Fibroblast of lung (primary cell): ENCODE measurements around the gene PXMP2. TPM values are rescaled to one million over a fixed set of nuclear protein-coding genes. Genes with fewer than 3 reads are reported as not detected.
"Not testable (repeated sequence)": the region's sequence is repeated elsewhere in the genome, so short reads cannot be mapped to it uniquely, and the experiment has no call there.

Source experiments
- DNase-seq, 2 donors: peaks; one replicate each; pipeline versions ENCODE4 v3.0.0 to v3.0.0-alpha.2; 2010; ENCODE audit warnings: low read depth in 2 of 2
- H2AFZ ChIP-seq: 2 replicates; pipeline ENCODE4 v1.5.1; 2012; ENCODE audit warnings: low read length, control low read depth, inconsistent platforms
- H3K27ac ChIP-seq: 2 replicates; pipeline ENCODE4 v1.5.1; 2011; ENCODE audit warnings: low read length, control low read depth; ENCODE audit not compliant: insufficient read depth
- H3K27me3 ChIP-seq: 2 replicates; pipeline ENCODE4 v1.5.1; 2011; ENCODE audit warnings: mild to moderate bottlenecking, low read length; ENCODE audit not compliant: control insufficient read depth, insufficient read depth
- H3K36me3 ChIP-seq: 2 replicates; pipeline ENCODE4 v1.5.1; 2011; ENCODE audit warnings: low read length; ENCODE audit not compliant: control insufficient read depth, insufficient read depth
- H3K4me1 ChIP-seq: 2 replicates; pipeline ENCODE4 v1.5.1; 2011; ENCODE audit warnings: low read length; ENCODE audit not compliant: control insufficient read depth, insufficient read depth; ENCODE audit errors: extremely low read depth
- H3K4me2 ChIP-seq: 2 replicates; pipeline ENCODE4 v1.5.1; 2011; ENCODE audit warnings: low read length, control low read depth; ENCODE audit not compliant: insufficient read depth; ENCODE audit errors: extremely low read depth
- H3K4me3 ChIP-seq, 4 experiments: fragments of 200-600 bp in 1 of 4; sonication (generic) in 1 of 4; replicated peaks in 1 of 4; 2 replicates each; pipeline ENCODE4 v1.5.1; 2011 to 2016; ENCODE audit warnings: low read length in 4 of 4, low read depth in 3 of 4, mild to moderate bottlenecking in 3 of 4, control low read depth in 2 of 4, inconsistent platforms in 1 of 4, mixed read lengths in 1 of 4; ENCODE audit not compliant: insufficient read depth in 1 of 4; ENCODE audit errors: control extremely low read depth in 1 of 4
- H3K79me2 ChIP-seq: 2 replicates; pipeline ENCODE4 v1.5.1; 2012; ENCODE audit warnings: mild to moderate bottlenecking, low read length, inconsistent platforms; ENCODE audit not compliant: control insufficient read depth, insufficient read depth
- H3K9ac ChIP-seq: 2 replicates; pipeline ENCODE4 v1.5.1; 2011; ENCODE audit warnings: mild to moderate bottlenecking, low read length, control low read depth; ENCODE audit not compliant: insufficient read depth
- H3K9me3 ChIP-seq: 2 replicates; pipeline ENCODE4 v1.5.1; 2012; ENCODE audit warnings: low read depth, low read length; ENCODE audit not compliant: control insufficient read depth, insufficient read depth
- H4K20me1 ChIP-seq: 2 replicates; pipeline ENCODE4 v1.5.1; 2011; ENCODE audit warnings: low read length; ENCODE audit not compliant: control insufficient read depth, insufficient read depth; ENCODE audit errors: extremely low read depth
- CTCF ChIP-seq, 2 donors: IDR thresholded peaks in 1 of 2; conservative IDR thresholded peaks in 1 of 2; 1 replicate in 1 of 2; 2 replicates in 1 of 2; pipeline ENCODE4 v1.5.1; 2011 to 2012; ENCODE audit warnings: low read length in 2 of 2, control low read depth in 1 of 2, inconsistent platforms in 1 of 2, low read depth in 1 of 2, mild to moderate bottlenecking in 1 of 2
- EZH2 ChIP-seq: IDR thresholded peaks from 2 replicates; pipeline ENCODE4 v1.5.1; 2012; ENCODE audit warnings: low read length, control low read depth, mild to moderate bottlenecking; ENCODE audit errors: missing control alignments
- polyA plus RNA-seq, 2 donors: library from polyadenylated mRNA; depleted of rRNA in 1 of 2; stranded (reverse) in 1 of 2; unstranded in 1 of 2; fragments of >200 nt; gene quantifications; 2 replicates each; pipeline ENCODE4 v1.2.1, GENCODE V29; 2011 to 2012; ENCODE audit warnings: missing spikeins in 1 of 2
- total RNA-seq: library from RNA; depleted of rRNA; stranded (reverse); fragments of >200 nt; gene quantifications from 2 replicates; pipeline ENCODE4 v1.2.1, GENCODE V29; 2014

PXMP2 gene
- total and polyA plus RNA-seq, 2 donors (not counting 1 experiment from before 2014, with no cell fraction given) = 10.6 to 14.5 TPM

- no peaks in the 10 kb centered on the region for H3K4me1 ChIP-seq
- DNase-seq = peak in 1 of 2 donors; percentile 24
- H3K27me3 ChIP-seq = no peaks in the 10 kb centered on the region
- H3K9ac ChIP-seq = peak overlapping the region; percentile 75
- no peaks in the 10 kb centered on the region for H3K9me3 ChIP-seq
- peak overlapping the region; percentile 61 for H3K27ac ChIP-seq
- no peak for TF ChIP-seq CTCF (conservative IDR thresholded peaks at IDR 0.05 in 1 of 2, IDR thresholded peaks at IDR 0.05 in 1 of 2; ENCODE audit: low read depth in 1 of 2, low read length in 2 of 2)
- TF ChIP-seq EZH2 = no peak
- peak overlapping the region; percentile 22 to 71 (median 50) for H3K4me3 ChIP-seq
- H3K79me2 ChIP-seq = peaks cover 24% of the 10 kb centered on the region
- H4K20me1 ChIP-seq = no peaks in the 10 kb centered on the region
- no peaks in the 10 kb centered on the region for H3K36me3 ChIP-seq
- H2AFZ ChIP-seq = no peak overlapping the region
- H3K4me2 ChIP-seq = peak overlapping the region; percentile 13
These were observed 569 bp upstream of the PXMP2 start for GRCh38 chr12:132686825-132687210.

- Histone ChIP-seq H3K9ac (no peak overlapping the region), H3K79me2 (peaks cover 13% of the 10 kb centered on the region), H3K9me3 (no peaks in the 10 kb centered on the region), H4K20me1 (no peaks in the 10 kb centered on the region), H3K4me3 (no peak overlapping the region), H3K4me2 (no peak overlapping the region), H3K4me1 (no peaks in the 10 kb centered on the region), H3K27ac (no peak overlapping the region), H3K36me3 (no peaks in the 10 kb centered on the region), H3K27me3 (no peaks in the 10 kb centered on the region), H2AFZ (no peak overlapping the region)
- no peak for DNase-seq
- TF ChIP-seq CTCF (conservative IDR thresholded peaks at IDR 0.05 in 1 of 2, IDR thresholded peaks at IDR 0.05 in 1 of 2; ENCODE audit: low read depth in 1 of 2, low read length in 2 of 2) (no peak), EZH2 (no peak)
These were observed 1.8 kb downstream of the PXMP2 start for GRCh38 chr12:132689227-132689626.

- Histone ChIP-seq H3K4me1 (no peaks in the 10 kb centered on the region), H4K20me1 (no peaks in the 10 kb centered on the region), H2AFZ (no peak overlapping the region), H3K9ac (no peak overlapping the region), H3K79me2 (peaks cover 11% of the 10 kb centered on the region), H3K27me3 (no peaks in the 10 kb centered on the region), H3K4me3 (no peak overlapping the region), H3K27ac (no peak overlapping the region), H3K36me3 (no peaks in the 10 kb centered on the region), H3K9me3 (no peaks in the 10 kb centered on the region), H3K4me2 (no peak overlapping the region)
- TF ChIP-seq CTCF (conservative IDR thresholded peaks at IDR 0.05 in 1 of 2, IDR thresholded peaks at IDR 0.05 in 1 of 2; ENCODE audit: low read depth in 1 of 2, low read length in 2 of 2) = no peak
- TF ChIP-seq EZH2 = no peak
- no peak for DNase-seq
These were observed 2.7 kb downstream of the PXMP2 start for GRCh38 chr12:132690112-132690511.

GRCh38 chr12:132692030-132692429 is 4.6 kb downstream of the PXMP2 start:
- not testable (repeated sequence) for H3K9ac ChIP-seq, H3K27ac ChIP-seq, H3K36me3 ChIP-seq, H3K27me3 ChIP-seq, H3K4me1 ChIP-seq, H3K79me2 ChIP-seq, DNase-seq, H4K20me1 ChIP-seq, H3K4me3 ChIP-seq, H2AFZ ChIP-seq, H3K4me2 ChIP-seq, H3K9me3 ChIP-seq

GRCh38 chr12:132694888-132695287 is 7.5 kb downstream of the PXMP2 start:
- H3K36me3 ChIP-seq, H3K9ac ChIP-seq, DNase-seq, H2AFZ ChIP-seq, H3K27me3 ChIP-seq, H3K79me2 ChIP-seq, H3K9me3 ChIP-seq, H3K4me3 ChIP-seq, H3K4me1 ChIP-seq, H4K20me1 ChIP-seq, H3K4me2 ChIP-seq, H3K27ac ChIP-seq: not testable (repeated sequence)
